NOMO-1 (cell line): Measurements from ENCODE around the gene APBA2.

Experiments
- DNase-seq, 2 experiments: peaks; one replicate each; lab custom pipeline; 2025; ENCODE audit not compliant: unreplicated experiment in 2 of 2; lab: John Stamatoyannopoulos, UW

The APBA2 gene

GRCh38 chr15:28980709-28981350 lies 95.1 kb downstream of the APBA2 start:
- no peak for DNase-seq

GRCh38 chr15:28981351-28981720 lies 95.6 kb downstream of the APBA2 start:
- no peak for DNase-seq

GRCh38 chr15:28981921-28982320 lies 96.1 kb downstream of the APBA2 start:
- DNase-seq, result no peak

GRCh38 chr15:28982886-28983285 lies 97.1 kb downstream of the APBA2 start:
- DNase-seq, result no peak

DNA sequence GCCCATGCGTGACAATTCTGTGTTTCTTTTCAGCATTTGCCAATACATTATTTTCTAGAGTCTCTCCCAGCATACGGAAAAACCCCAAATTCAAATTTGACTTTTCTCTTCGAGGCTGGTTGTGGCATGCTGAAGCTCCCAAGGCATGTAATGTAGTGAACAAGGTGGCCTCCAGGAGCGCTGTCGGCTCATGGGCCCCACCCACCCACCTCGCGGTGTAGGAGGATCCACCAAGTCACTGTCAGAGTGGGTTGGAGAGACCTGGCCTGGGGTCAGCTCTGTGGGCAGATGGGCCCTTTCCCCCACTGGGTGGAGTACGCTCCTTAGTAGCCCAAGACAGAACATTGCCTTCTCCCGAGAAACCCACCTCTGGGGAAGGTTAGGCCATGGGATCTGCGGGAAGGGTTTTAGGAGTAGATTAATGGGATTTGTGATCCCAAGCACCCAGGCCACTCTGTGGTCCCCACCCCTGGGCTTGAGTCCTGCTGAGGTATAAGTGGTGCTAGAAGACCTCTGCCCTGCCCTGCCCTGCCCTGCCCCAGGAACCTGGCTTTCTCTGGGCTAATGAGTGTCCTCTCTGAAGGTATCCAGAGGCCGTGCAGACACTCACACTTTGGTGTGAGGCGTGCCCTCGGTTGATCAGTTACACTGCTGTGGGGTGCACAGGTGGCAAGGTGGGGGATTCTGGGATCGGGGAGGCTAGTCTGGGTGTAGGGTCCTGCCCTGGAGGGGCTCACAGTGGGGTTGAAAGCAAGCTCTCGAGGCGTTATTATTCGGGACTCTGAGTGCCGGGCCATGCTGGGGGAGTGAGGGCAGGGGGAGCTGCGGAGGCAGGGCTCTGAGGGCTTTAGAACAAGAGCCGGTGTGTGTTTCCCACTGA lies 97.9 kb downstream of the APBA2 start:
- DNase-seq, result no peak

- DNase-seq, result no peak
Observed at GRCh38 chr15:28984421-28985315, 98.9 kb downstream of the APBA2 start.

- DNase-seq, result no peak
Observed at GRCh38 chr15:28985316-28985645, 99.5 kb downstream of the APBA2 start.

GRCh38 chr15:28985691-28986090 lies 99.9 kb downstream of the APBA2 start:
- DNase-seq, result no peak

- DNase-seq, result no peak
Observed at GRCh38 chr15:28986108-28986507, 100.3 kb downstream of the APBA2 start.

DNA sequence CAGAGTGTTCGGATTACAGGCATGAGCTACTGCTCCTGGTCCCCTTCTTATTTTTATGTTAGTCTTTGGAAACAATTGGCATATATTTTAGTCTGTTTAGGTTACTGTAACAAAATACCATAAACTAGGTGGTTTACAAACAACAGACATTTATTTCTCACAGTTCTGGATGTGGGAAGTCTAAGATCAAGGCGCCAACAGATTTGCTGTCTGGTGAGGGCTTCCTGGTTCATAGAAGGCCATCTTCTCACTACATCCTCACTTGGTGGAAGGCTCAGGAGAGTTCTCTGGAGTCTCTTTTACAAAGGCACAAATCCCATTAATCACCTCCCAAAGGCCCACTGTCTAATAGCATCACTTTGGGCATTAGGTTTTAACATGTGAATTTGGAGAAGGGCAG lies 101.0 kb downstream of the APBA2 start:
- no peak for DNase-seq

- no peak for DNase-seq
Observed at GRCh38 chr15:28987337-28987736, 101.6 kb downstream of the APBA2 start.

DNA sequence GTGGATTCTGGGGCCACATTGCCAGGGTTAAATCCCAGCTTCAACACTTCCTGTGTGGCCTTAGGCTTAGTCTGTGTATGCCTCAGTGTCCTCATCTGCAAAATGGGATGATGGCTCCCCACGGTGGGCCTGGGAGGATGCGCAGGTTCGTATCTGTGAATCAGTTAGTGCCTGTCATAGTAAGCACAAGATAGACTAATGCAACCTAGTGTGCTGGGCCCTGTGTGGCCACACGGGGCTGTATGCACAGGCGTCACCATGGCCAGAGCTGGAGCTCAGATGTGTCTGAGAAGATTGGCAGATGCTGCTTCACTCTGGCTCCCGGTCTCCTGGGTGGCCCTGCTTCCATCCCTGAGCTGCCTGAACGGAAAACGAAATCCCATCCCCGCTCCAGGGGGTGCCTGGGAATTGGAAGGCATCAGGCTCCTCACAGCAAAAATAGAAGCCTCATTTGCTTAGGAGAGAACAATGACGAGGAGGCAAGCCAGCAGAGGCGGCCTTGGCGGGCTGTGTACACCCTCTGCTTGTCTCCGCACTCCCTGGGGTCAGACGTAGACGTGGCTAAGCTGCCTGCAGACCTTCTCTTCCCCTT lies 103.6 kb downstream of the APBA2 start:
- no peak for DNase-seq

- DNase-seq, result no peak
Observed at GRCh38 chr15:28989896-28990295, 104.1 kb downstream of the APBA2 start.

GRCh38 chr15:28990390-28990789 lies 104.6 kb downstream of the APBA2 start:
- no peak for DNase-seq

- DNase-seq, result no peak
Observed at GRCh38 chr15:28991236-28992171, 105.7 kb downstream of the APBA2 start.

GRCh38 chr15:28992336-28992864 lies 106.6 kb downstream of the APBA2 start:
- DNase-seq, result no peak

DNA sequence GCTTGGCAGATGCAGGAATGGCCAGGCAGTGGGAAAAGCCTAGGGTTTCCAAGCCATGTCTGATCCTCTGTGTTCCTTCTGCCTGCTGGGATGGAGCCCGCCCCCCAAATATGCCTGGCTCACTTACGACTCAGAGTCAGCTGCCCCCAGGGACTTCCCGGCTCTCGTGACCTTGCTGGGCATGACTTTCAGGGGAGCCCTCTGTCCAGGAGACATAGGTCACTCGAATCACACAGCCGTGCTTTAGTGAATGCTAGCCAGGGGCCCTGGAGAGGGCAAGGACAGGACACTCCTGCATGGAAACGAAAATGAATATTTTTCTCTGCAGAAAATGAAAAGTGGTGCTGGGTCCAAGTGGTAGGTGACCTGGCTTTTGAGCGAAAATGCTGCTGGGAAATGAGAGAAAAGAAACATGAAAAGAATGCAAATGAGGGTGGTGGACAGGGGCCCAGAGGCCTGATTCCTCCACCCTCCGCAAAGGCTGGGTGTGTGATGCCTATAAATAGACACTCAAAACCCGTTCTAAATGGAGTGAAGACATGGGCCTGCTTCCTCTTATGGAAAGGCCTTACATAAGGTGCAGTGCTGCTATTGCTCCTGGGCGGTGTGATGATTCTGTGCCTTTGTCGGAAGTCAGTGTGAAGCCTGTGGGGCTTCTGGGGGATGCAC lies 107.4 kb downstream of the APBA2 start:
- DNase-seq, result peak; percentile 90 to 92

DNA sequence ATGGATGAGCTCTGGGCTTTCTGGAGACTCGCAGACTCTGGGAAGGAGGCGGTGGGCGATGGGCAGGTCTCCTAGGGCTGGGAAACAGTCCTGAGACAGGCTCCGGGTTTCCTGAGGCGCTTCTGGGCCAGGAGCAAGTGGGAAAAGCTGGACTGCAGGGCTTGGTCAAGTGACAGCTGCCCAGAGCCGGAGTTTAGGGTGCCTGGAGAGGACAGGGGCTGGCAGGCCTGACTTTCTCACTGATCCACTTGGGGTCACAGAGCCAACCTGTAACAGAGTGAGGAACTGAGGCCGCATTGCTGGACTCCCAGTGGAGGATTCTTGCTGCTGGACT lies 107.9 kb downstream of the APBA2 start:
- no peak for DNase-seq

DNA sequence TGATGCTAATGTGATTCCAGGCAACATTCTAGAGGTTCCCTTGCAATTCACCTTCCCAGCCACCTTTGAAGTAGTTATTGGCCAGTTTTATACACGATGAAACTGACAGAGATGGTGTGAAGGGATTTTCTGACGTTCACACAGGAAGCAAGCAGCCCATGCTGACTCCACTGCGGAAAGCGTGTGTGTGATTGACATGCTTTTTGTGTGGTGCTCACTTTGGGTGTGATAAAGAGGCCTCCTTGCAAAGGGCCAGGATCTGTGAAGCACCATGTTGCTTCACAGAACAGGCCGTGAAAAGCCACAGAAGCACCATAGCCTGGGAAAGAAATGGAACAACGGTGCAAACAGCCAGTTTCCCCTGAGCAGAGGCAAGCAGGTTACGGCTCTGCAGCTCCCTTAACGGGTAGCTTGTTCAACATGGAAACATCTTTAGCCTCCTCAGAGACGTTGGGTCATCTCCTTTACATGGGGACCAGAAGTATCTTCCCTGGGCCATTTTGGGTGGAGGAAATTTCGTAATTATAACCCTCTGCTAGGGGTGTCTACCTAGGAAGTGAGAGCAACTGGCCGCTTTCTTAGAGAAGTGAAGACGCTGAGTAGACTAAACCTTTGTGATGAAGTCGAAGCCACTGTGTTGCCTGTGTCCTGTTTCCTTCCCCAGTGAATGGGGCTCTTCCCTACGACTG lies 108.5 kb downstream of the APBA2 start:
- DNase-seq, result peak; percentile 66 to 78
